ENCODE results near the gene COIL.
A peak's percentile ranks its signal among the peaks of the same experiment; 100 is the strongest.
"Not testable (repeated sequence)": the region's sequence is repeated elsewhere in the genome, so short reads cannot be mapped to it uniquely, and the experiment has no call there.

The COIL gene

DNA sequence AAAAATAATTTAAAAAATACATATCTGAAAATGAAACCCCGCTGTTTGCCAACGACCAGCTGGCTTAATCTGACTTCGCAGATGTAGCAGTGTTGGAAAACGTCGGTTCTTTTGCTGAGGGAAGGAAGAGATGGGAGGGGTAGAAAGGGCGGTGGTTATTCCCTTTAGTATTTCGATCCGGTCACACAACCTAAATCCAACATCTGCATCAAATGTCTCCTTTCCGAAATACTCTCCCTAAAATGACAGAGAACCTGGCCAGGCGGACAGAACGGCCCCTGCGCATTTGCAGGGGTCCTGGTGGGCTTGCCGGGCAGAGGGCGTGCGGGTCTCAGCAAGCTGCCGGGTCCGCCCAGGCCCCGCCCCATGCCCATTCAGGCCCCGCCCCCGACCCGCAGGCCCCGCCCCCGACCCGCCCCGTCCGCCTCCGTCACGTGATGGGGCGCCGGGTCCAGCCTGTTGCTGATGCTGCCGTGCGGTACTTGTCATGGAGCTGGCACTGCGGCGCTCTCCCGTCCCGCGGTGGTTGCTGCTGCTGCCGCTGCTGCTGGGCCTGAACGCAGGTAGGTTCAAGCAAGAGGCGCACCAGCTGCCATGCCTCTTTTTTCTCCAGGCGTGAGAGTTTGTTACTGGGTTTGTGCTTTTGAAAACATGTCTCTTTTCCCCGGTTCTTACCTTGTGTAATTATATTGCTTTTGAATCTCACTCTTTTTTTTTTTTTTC lies 17.0 kb upstream of the COIL start, which contains the start of gene SCPEP1:
Gene SCPEP1, plus strand, starts transcription at position 459 of the 723 bp plus-strand sequence. Its CDS starts 29 bp downstream, at position 488.
- DNase-seq, result peak; percentile 64 to 77 (median 72)

DNA sequence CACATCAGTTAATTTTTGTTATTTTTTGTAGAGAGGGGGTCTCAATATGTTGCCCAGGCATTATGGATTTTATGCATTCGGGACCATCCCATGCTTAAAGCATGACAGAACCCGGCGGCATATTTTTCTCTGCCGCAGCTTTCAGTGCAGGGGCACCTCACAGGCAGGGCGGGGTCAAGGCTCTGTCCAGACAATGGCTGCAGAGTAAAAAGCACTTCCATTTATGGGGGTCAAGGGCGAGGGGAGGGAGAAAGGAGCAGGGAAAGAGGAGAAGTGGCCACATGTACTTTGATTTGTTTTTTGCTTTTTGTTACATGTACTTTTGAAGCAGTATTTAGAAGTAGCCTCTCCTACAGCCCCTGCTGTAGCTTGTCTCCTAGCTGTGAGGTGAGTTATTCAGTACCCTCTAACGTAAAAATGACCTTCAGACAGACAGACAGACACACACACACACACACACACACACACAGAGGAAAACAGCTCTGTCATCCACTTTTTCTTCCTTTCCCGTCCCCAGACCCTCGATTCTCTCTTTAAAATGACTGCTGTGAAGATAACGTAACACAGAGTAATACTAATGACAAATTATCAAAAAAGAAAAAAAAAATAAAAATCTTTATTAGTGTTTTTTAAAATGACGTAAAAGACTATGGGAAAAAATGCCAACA lies 16.2 kb upstream of the COIL start:
- DNase-seq, result no peak

GRCh38 chr17:56975656-56976055 lies 14.8 kb upstream of the COIL start:
- DNase-seq, result no peak

DNA sequence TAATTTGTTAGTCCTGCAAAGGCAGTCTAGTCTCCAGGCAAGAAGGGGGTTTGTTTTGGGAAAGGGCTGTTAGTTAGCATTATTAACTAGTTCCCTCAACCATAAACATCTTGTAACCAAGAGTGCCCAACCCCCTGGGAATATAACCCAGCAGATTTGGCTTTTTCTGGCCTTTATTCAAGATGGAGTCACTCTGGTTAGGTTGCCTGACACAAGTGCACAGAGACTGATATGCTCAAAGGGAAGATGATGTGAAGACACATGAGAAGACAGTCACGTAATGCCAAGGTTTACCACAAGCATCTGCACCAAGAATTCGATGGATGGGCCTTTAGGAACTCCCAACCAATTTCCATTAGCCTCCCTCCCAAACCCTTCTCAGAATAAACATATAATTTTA lies 13.2 kb upstream of the COIL start:
- no peak for DNase-seq

DNA sequence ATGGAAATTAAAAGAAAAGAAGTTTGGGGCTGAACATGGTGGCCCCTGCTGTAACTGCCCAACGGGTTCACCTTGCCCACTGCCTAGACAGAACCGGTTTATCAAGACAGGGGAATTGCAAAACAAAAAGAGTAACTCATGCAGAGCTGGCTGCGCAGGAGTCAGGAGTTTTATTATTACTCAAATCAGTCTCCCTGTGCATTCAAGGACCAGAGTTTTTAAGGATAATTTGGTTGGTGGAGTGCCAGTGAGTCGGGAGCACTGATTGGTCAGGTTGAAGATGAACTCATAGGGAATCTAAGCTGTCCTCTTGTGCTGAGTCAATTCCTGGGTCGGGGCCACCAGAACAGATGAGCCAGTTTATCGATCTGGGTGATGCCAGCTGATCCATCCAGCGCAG lies 12.7 kb upstream of the COIL start:
- no peak for DNase-seq

DNA sequence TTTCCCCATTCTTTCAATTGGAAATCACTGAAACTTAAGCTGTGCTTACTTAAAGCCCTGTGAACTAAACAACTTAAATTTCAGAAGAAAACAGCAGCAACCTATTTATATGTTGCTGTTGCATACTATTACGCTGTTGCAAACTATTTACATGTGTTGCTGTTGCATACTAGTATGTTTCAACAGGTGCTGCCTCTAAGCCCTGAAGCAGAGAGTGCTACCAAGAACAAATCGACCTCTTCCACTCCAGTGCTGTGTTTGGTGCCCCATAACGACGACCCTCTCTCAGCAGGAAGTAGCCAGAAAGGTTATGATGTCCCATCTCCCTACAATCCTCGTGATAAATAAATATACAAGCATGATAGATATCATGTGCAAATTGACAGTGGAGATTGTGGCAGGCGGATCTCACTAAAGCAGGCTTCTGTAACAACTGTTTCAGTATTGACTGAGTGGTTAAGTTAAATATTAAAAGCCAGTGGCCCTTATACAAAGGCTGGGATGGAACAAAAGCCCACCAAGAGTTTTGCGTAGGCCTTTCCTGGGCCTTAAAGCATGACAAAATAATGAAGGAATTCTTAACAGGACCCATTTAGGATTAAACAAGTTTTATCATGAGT lies 11.4 kb upstream of the COIL start:
- DNase-seq, result no peak

DNA sequence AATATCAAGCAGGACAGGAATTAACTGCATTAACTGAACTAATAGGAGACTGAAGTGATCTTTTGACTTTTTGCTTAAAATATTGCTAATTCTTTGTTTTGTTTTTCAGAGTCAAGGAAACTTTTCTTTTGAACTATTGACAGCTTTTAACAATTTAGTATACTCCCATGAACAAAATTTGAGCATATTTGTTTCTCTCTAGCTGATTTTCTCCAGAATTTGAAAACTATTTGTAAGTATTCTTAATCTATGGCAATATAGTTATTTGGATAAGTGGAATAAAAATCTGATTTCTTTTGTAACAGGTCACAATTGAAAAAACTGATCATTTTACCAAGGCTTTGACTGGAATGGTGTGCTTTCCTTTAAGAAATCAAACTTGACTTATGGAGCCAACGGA lies 10.1 kb upstream of the COIL start:
- no peak for DNase-seq

DNA sequence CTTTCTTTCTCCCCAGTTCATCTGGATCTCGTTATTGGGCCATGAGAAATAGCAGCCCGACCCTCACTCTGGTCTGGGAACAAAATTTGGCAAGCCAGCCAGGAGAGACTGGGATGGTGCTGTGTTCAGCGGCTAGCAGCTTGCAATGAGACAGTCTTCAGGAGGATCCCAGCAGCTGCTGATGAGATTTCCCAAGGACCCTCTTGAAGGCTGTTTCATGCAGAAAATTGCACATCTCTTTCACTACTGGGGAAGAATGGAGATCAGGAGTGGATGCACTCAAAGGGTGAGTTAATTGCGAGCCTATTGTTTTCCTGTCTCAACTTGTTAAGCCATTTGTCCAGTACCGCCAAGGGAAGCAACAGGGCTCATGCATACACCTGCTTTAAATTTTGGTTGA lies 5.5 kb upstream of the COIL start:
- DNase-seq, result no peak

GRCh38 chr17:56965681-56966080 lies 4.8 kb upstream of the COIL start:
- DNase-seq, result not testable (repeated sequence)

DNA sequence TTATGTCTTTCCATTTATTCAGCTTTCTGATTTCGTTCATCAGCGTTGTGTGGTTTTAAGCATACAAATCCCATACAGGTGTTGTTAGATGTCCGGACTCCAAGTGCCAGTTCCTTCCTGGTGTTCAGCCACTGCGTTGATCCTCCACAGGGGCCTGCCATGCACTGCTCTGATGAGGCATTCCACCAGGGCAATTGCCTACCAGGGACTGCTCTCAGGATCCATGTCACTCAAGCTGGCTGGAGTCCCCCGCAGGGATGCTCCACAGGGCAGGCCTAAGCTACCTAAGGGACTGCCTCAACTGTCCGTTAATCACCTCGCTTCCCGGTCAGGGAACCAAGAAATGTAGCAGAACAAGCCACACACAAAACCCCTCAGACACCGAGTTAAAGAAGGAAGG lies 4.4 kb upstream of the COIL start:
- not testable (repeated sequence) for DNase-seq

- DNase-seq, result no peak
Observed at GRCh38 chr17:56956992-56957391, 3.9 kb downstream of the COIL start.

GRCh38 chr17:56949595-56949994 lies 11.3 kb downstream of the COIL start:
- no peak for DNase-seq

GRCh38 chr17:56948491-56948890 lies 12.4 kb downstream of the COIL start:
- DNase-seq, result no peak

GRCh38 chr17:56947741-56948140 lies 13.1 kb downstream of the COIL start:
- no peak for DNase-seq

- no peak for DNase-seq
Observed at GRCh38 chr17:56945938-56946505, 14.8 kb downstream of the COIL start.

GRCh38 chr17:56943505-56944125 lies 17.2 kb downstream of the COIL start:
- no peak for DNase-seq

GRCh38 chr17:56939869-56940484 lies 20.9 kb downstream of the COIL start:
- DNase-seq, result no peak

GRCh38 chr17:56938206-56938605 lies 22.6 kb downstream of the COIL start:
- DNase-seq, result not testable (repeated sequence)

- DNase-seq, result no peak
Observed at GRCh38 chr17:56937687-56938086, 23.2 kb downstream of the COIL start.

GRCh38 chr17:56936697-56937322 lies 24.0 kb downstream of the COIL start:
- DNase-seq, result no peak

DNA sequence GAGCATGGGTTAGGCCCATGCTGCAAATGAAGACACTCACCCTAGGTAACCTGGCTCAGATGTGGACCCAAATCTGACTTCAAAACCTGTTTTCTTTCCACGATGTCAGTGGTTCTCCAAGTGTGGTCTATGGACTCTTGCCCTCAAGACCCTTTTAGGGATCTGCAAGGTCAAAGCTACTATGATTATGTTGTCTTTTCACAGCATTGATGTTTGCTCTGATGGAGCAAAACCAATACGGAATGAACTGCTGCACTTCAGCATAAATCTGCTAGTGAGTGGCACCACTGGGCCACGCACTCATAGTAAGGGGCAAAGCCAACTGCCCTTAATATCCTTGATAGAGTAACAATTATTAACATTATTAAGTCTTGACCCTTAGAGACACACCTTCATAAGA lies 25.4 kb downstream of the COIL start:
- DNase-seq, result no peak

DNA sequence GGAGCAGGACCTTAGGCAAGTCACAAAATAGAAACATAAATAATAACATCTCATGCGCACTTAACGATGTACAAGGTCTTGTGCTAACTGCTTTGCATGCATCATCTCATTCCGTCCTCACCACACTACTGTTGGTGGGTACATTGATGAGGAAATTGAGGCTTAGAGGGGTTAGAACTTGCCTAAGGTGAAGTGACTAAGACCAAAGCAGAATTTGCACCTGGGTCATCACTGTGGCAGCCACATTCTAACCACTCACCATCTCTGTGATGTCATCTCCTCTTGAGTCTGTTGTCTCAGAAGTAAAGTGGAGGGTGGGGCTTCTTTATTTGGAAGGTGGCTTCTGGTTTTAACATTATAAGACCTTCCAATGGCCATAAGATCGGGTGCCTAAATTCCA lies 26.6 kb downstream of the COIL start:
- no peak for DNase-seq
